ENCODE data around the gene CDK14.

Gene CDK14

GRCh38 chr7:91249506-91250233 lies 653.5 kb downstream of the CDK14 start:
- Mint-ChIP-seq H3K36me3 (ENCODE audit: low read depth) (no peaks in the 10 kb centered on the region), H3K4me3 (no peak overlapping the region), H3K27me3 (peaks cover 5% of the 10 kb centered on the region), H3K27ac (no peak overlapping the region), H3K4me1 (ENCODE audit: low read depth) (no peaks in the 10 kb centered on the region), H3K9me3 (no peaks in the 10 kb centered on the region)
- intact Hi-C loops (cut with micrococcal nuclease): no loop called here

DNA sequence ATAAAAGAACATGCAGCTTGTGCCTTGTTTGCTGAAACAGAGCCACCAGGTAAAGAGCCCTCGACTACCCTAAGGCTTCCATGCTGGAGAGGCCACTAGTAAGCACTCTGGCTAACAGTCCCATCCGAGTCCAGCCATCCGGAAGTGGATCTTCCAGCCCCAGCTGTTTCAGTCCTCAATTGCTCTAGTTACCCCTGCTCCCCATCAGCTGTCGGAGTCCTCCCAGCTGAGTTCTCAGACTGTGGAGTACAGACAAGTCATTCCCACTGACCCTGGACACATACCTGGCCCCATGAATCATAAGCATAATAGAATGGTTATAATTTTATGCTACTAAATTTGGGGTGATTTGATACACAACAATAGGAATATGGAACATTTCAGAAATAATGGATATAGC lies 654.6 kb downstream of the CDK14 start:
- H3K36me3 Mint-ChIP-seq (ENCODE audit: low read depth): no peaks in the 10 kb centered on the region
- H3K9me3 Mint-ChIP-seq: peaks cover 7% of the 10 kb centered on the region
- H3K4me3 Mint-ChIP-seq: no peak overlapping the region
- no peak overlapping the region for H3K27ac Mint-ChIP-seq
- H3K27me3 Mint-ChIP-seq: peaks cover 7% of the 10 kb centered on the region
- H3K4me1 Mint-ChIP-seq (ENCODE audit: low read depth): no peaks in the 10 kb centered on the region
- intact Hi-C loops (cut with micrococcal nuclease): no loop called here

DNA sequence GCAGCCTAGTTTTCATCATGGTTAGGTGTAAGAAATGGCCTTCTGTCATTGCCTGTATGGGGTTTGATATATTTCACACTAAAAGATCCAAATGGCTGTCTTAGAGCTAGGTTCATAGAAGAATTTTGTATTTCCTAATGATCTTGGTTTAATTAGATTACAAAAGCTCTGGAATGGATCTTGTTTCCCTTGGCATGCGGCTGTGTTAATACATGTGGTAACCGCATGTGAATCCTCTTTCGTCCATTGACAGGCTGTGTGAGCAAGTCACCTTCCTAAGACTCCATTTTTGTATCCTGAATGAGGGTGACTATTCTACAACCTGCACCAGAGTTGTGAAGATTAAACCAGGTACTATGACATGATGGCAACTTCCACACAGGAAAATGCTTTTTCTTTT lies 655.8 kb downstream of the CDK14 start:
- H3K4me1 Mint-ChIP-seq (ENCODE audit: low read depth): no peaks in the 10 kb centered on the region
- intact Hi-C loops (cut with micrococcal nuclease): no loop called here
- H3K4me3 Mint-ChIP-seq: no peak overlapping the region
- peaks cover 9% of the 10 kb centered on the region for H3K27me3 Mint-ChIP-seq
- no peak overlapping the region for H3K27ac Mint-ChIP-seq
- H3K36me3 Mint-ChIP-seq (ENCODE audit: low read depth): no peaks in the 10 kb centered on the region
- peaks cover 18% of the 10 kb centered on the region for H3K9me3 Mint-ChIP-seq

Data from dendritic cell treated with granulocyte-macrophage colony-stimulating factor and Interleukin-4, amounts not matched to agents 40 ng/mL and 50 ng/mL, for 4 days (primary cell).